ENCODE results near the gene TSKU.

The TSKU gene

DNA sequence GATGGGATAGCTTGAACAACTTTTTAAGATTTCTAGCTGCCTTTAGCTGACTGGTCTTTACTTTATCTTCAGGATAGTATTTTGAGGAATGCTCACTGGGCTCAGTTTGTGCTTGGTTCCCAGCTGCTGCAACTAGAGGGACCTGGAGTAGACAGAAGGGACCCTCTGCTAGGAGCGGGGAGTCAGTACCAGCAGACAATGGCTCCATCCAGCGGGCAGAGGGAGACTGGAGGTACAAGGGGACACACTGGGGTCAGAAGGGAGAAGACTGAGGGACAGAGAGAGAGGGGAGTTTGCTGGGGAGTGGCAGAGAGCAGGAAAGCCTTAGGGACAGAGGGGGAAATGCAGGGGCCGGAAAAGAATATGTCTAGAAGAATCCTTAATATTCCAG, 55.5 kb downstream of the TSKU start:
- H3K27me3 ChIP-seq (ENCODE audit: control insufficient read depth in 1 of 2, insufficient read depth in 1 of 2, low read length in 2 of 2) = peaks cover 21 to 57% of the 10 kb centered on the region in 2 experiments
- no peaks in the 10 kb centered on the region for H3K79me1 ChIP-seq (replicated peaks; ENCODE audit: low read length, poor library complexity, severe bottlenecking)

GRCh38 chr11:76839311-76839710, 56.2 kb downstream of the TSKU start:
- Histone ChIP-seq H3K27ac (ENCODE audit: low read length, poor library complexity, severe bottlenecking) (no peak overlapping the region), H3K18ac (ENCODE audit: low read depth in 1 of 2, low read length in 2 of 2) (no peak overlapping the region), H3K4ac (ENCODE audit: low read depth in 1 of 2, low read length in 2 of 2) (no peak overlapping the region), H2AFZ (ENCODE audit: low read depth, low read length) (no peak overlapping the region), H3K4me1 (ENCODE audit: control insufficient read depth, insufficient read depth, low read depth, low read length) (no peaks in the 10 kb centered on the region), H3K23ac (ENCODE audit: low read length in 2 of 2) (no peak overlapping the region), H3K4me3 (ENCODE audit: insufficient read depth in 1 of 2, low read depth in 1 of 2, low read length in 2 of 2) (no peak overlapping the region), H4K8ac (ENCODE audit: low read length) (no peak overlapping the region), H3K4me2 (ENCODE audit: low read length, poor library complexity, severe bottlenecking) (no peak overlapping the region), H3K9me3 (ENCODE audit: control insufficient read depth, low read length) (no peaks in the 10 kb centered on the region), H4K91ac (ENCODE audit: low read length) (no peak overlapping the region), H2AK5ac (ENCODE audit: low read length, severe bottlenecking) (no peak overlapping the region), H3K9ac (ENCODE audit: low read length) (no peak overlapping the region), H3K27me3 (ENCODE audit: control insufficient read depth in 1 of 2, insufficient read depth in 1 of 2, low read length in 2 of 2) (peaks cover 21 to 57% of the 10 kb centered on the region in 2 experiments), H2BK120ac (ENCODE audit: low read depth, low read length) (no peak overlapping the region), H3K36me3 (ENCODE audit: control insufficient read depth in 1 of 2, insufficient read depth in 2 of 2, low read depth in 1 of 2, low read length in 2 of 2) (no peaks in the 10 kb centered on the region), H3K79me1 (replicated peaks; ENCODE audit: low read length, poor library complexity, severe bottlenecking) (no peaks in the 10 kb centered on the region), H2BK15ac (ENCODE audit: low read depth, poor library complexity, severe bottlenecking) (no peak overlapping the region), H2BK12ac (ENCODE audit: low read length in 2 of 2) (no peak overlapping the region), H3K14ac (ENCODE audit: low read length in 2 of 2) (no peak overlapping the region), H2BK5ac (ENCODE audit: low read depth, low read length, poor library complexity, severe bottlenecking) (no peak overlapping the region)
- whole genome bisulfite sequencing = 89% methylated on average over 1 of the region's 1 CpG
- DNase-seq = no peak

More for the DNA sequence above, 55.5 kb downstream of the TSKU start:
- no peak overlapping the region for H3K27ac ChIP-seq (ENCODE audit: low read length, poor library complexity, severe bottlenecking)
- H3K4ac ChIP-seq (ENCODE audit: low read depth in 1 of 2, low read length in 2 of 2) = no peak overlapping the region
- no peak overlapping the region for H2BK15ac ChIP-seq (ENCODE audit: low read depth, poor library complexity, severe bottlenecking)
- H2AK5ac ChIP-seq (ENCODE audit: low read length, severe bottlenecking) = no peak overlapping the region
- no peaks in the 10 kb centered on the region for H3K9me3 ChIP-seq (ENCODE audit: control insufficient read depth, low read length)
- H3K4me2 ChIP-seq (ENCODE audit: low read length, poor library complexity, severe bottlenecking) = no peak overlapping the region
- H2AFZ ChIP-seq (ENCODE audit: low read depth, low read length) = no peak overlapping the region
- no peak overlapping the region for H3K23ac ChIP-seq (ENCODE audit: low read length in 2 of 2)
- H3K36me3 ChIP-seq (ENCODE audit: control insufficient read depth in 1 of 2, insufficient read depth in 2 of 2, low read depth in 1 of 2, low read length in 2 of 2) = no peaks in the 10 kb centered on the region
- H3K14ac ChIP-seq (ENCODE audit: low read length in 2 of 2) = no peak overlapping the region
- no peaks in the 10 kb centered on the region for H3K4me1 ChIP-seq (ENCODE audit: control insufficient read depth, insufficient read depth, low read depth, low read length)
- 30% methylated on average over 2 of the region's 3 CpGs for WGBS
- no peak overlapping the region for H4K8ac ChIP-seq (ENCODE audit: low read length)
- H2BK12ac ChIP-seq (ENCODE audit: low read length in 2 of 2) = no peak overlapping the region
- H3K9ac ChIP-seq (ENCODE audit: low read length) = no peak overlapping the region
- H2BK120ac ChIP-seq (ENCODE audit: low read depth, low read length) = no peak overlapping the region
- no peak overlapping the region for H3K18ac ChIP-seq (ENCODE audit: low read depth in 1 of 2, low read length in 2 of 2)
- DNase-seq = peak; percentile 57
- H2BK5ac ChIP-seq (ENCODE audit: low read depth, low read length, poor library complexity, severe bottlenecking) = no peak overlapping the region
- no peak overlapping the region for H3K4me3 ChIP-seq (ENCODE audit: insufficient read depth in 1 of 2, low read depth in 1 of 2, low read length in 2 of 2)
- no peak overlapping the region for H4K91ac ChIP-seq (ENCODE audit: low read length)

GRCh38 chr11:76841923-76842452, 58.8 kb downstream of the TSKU start:
- no peak overlapping the region for H4K91ac ChIP-seq (ENCODE audit: low read length)
- no peak overlapping the region for H2BK5ac ChIP-seq (ENCODE audit: low read depth, low read length, poor library complexity, severe bottlenecking)
- no peaks in the 10 kb centered on the region for H3K79me1 ChIP-seq (replicated peaks; ENCODE audit: low read length, poor library complexity, severe bottlenecking)
- WGBS = 76% methylated on average over 4 of the region's 4 CpGs
- no peak overlapping the region for H3K14ac ChIP-seq (ENCODE audit: low read length in 2 of 2)
- no peak overlapping the region for H4K8ac ChIP-seq (ENCODE audit: low read length)
- no peak overlapping the region for H3K23ac ChIP-seq (ENCODE audit: low read length in 2 of 2)
- H3K36me3 ChIP-seq (ENCODE audit: control insufficient read depth in 1 of 2, insufficient read depth in 2 of 2, low read depth in 1 of 2, low read length in 2 of 2) = no peaks in the 10 kb centered on the region
- no peak overlapping the region for H2AK5ac ChIP-seq (ENCODE audit: low read length, severe bottlenecking)
- H2BK120ac ChIP-seq (ENCODE audit: low read depth, low read length) = no peak overlapping the region
- no peaks in the 10 kb centered on the region for H3K9me3 ChIP-seq (ENCODE audit: control insufficient read depth, low read length)
- H3K4ac ChIP-seq (ENCODE audit: low read depth in 1 of 2, low read length in 2 of 2) = no peak overlapping the region
- no peaks in the 10 kb centered on the region for H3K4me1 ChIP-seq (ENCODE audit: control insufficient read depth, insufficient read depth, low read depth, low read length)
- no peak overlapping the region for H2BK12ac ChIP-seq (ENCODE audit: low read length in 2 of 2)
- H3K27me3 ChIP-seq (ENCODE audit: control insufficient read depth in 1 of 2, insufficient read depth in 1 of 2, low read length in 2 of 2) = peaks cover 21 to 44% of the 10 kb centered on the region in 2 experiments
- no peak overlapping the region for H2BK15ac ChIP-seq (ENCODE audit: low read depth, poor library complexity, severe bottlenecking)
- H3K4me2 ChIP-seq (ENCODE audit: low read length, poor library complexity, severe bottlenecking) = no peak overlapping the region
- H3K4me3 ChIP-seq (ENCODE audit: insufficient read depth in 1 of 2, low read depth in 1 of 2, low read length in 2 of 2) = no peak overlapping the region
- H2AFZ ChIP-seq (ENCODE audit: low read depth, low read length) = no peak overlapping the region
- H3K9ac ChIP-seq (ENCODE audit: low read length) = no peak overlapping the region
- H3K27ac ChIP-seq (ENCODE audit: low read length, poor library complexity, severe bottlenecking) = no peak overlapping the region
- DNase-seq = no peak
- no peak overlapping the region for H3K18ac ChIP-seq (ENCODE audit: low read depth in 1 of 2, low read length in 2 of 2)

DNA sequence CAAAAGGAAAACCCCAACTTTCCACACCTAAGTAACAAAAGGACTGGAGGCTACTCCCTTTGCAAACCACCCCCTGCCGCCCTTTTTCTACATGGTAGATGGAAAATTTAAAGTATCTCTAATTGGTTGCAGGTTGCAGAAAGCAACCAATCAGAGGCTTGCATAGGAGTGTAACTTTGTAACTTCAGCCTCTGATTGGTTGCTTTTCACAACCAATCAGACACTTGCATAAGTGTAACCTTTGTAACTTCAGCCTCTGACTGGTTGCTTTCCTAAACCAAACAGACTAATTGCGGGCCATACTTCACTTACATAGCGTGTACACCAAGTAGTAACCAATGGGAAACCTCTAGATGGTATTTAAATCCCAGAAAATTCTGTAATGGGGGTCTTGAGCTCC, 60.8 kb downstream of the TSKU start:
- WGBS = 100% methylated on average over 2 of the region's 3 CpGs
- Histone ChIP-seq H4K8ac (ENCODE audit: low read length) (no peak overlapping the region), H3K27me3 (ENCODE audit: control insufficient read depth in 1 of 2, insufficient read depth in 1 of 2, low read length in 2 of 2) (peaks cover 17 to 26% of the 10 kb centered on the region in 2 experiments), H3K9ac (ENCODE audit: low read length) (no peak overlapping the region), H3K4me1 (ENCODE audit: control insufficient read depth, insufficient read depth, low read depth, low read length) (no peaks in the 10 kb centered on the region), H2BK5ac (ENCODE audit: low read depth, low read length, poor library complexity, severe bottlenecking) (no peak overlapping the region), H3K36me3 (ENCODE audit: control insufficient read depth in 1 of 2, insufficient read depth in 2 of 2, low read depth in 1 of 2, low read length in 2 of 2) (no peaks in the 10 kb centered on the region), H2BK15ac (ENCODE audit: low read depth, poor library complexity, severe bottlenecking) (no peak overlapping the region), H3K27ac (ENCODE audit: low read length, poor library complexity, severe bottlenecking) (no peak overlapping the region), H4K91ac (ENCODE audit: low read length) (no peak overlapping the region), H2BK120ac (ENCODE audit: low read depth, low read length) (no peak overlapping the region), H3K23ac (ENCODE audit: low read length in 2 of 2) (no peak overlapping the region), H2BK12ac (ENCODE audit: low read length in 2 of 2) (no peak overlapping the region), H3K14ac (ENCODE audit: low read length in 2 of 2) (no peak overlapping the region), H3K18ac (ENCODE audit: low read depth in 1 of 2, low read length in 2 of 2) (no peak overlapping the region), H3K9me3 (ENCODE audit: control insufficient read depth, low read length) (no peaks in the 10 kb centered on the region), H3K4me3 (ENCODE audit: insufficient read depth in 1 of 2, low read depth in 1 of 2, low read length in 2 of 2) (no peak overlapping the region), H3K4me2 (ENCODE audit: low read length, poor library complexity, severe bottlenecking) (no peak overlapping the region), H2AFZ (ENCODE audit: low read depth, low read length) (no peak overlapping the region), H2AK5ac (ENCODE audit: low read length, severe bottlenecking) (no peak overlapping the region), H3K79me1 (replicated peaks; ENCODE audit: low read length, poor library complexity, severe bottlenecking) (no peaks in the 10 kb centered on the region), H3K4ac (ENCODE audit: low read depth in 1 of 2, low read length in 2 of 2) (no peak overlapping the region)
- DNase-seq = no peak
